Tracheal epithelial cell (primary cell): ENCODE results near the gene RPL19. TPM values are rescaled to one million over a fixed set of nuclear protein-coding genes. Genes with fewer than 3 reads are reported as not detected.

Source experiments
- total RNA-seq: library from RNA; depleted of rRNA; stranded (reverse); fragments of >200 nt; gene quantifications from 2 replicates; pipeline ENCODE4 v1.2.1, GENCODE V29; 2014

The RPL19 gene
- 2,255 and 2,684 TPM in 2 replicates for total RNA-seq

GRCh38 chr17:39200070-39200879 lies at the start of gene RPL19:
Gene RPL19, plus strand, starts transcription at chr17:39200283. Its CDS starts 62 bp downstream, at chr17:39200345.

GRCh38 chr17:39151150-39151942 lies 48.7 kb upstream of the RPL19 start, which contains the start of gene PLXDC1:
Gene PLXDC1, minus strand, starts transcription at chr17:39151637. Its CDS starts 200 bp downstream, at chr17:39151437.

GRCh38 chr17:39165841-39166349 lies 34.2 kb upstream of the RPL19 start, which contains the start of gene ARL5C:
Gene ARL5C, minus strand, starts transcription at chr17:39166161. Its CDS starts 401 bp downstream, at chr17:39165760.

GRCh38 chr17:39197380-39198185 lies 2.5 kb upstream of the RPL19 start, which contains the start of gene CACNB1:
Gene CACNB1, minus strand, starts transcription at chr17:39197669. Its CDS starts 174 bp downstream, at chr17:39197495.

GRCh38 chr17:39225308-39225958 lies 25.4 kb downstream of the RPL19 start, which contains the start of gene STAC2:
Gene STAC2, minus strand, starts transcription at chr17:39225945. Its CDS starts 443 bp downstream, at chr17:39225502.

Other genes with a start within 250 kb of the RPL19 start
- under 0.01 TPM in 1 of 2 replicates, not detected in the other for gene FBXO47, start 232.9 kb upstream of the RPL19 start, total RNA-seq
- 1.7 TPM in 1 of 2 replicates, not detected in the other for gene PLXDC1, start 48.6 kb upstream of the RPL19 start, total RNA-seq
- not detected in 2 replicates for gene ARL5C, start 34.1 kb upstream of the RPL19 start, total RNA-seq
- gene CACNB1, start 2.6 kb upstream of the RPL19 start, total RNA-seq: 1.7 and 6.7 TPM in 2 replicates
- under 0.01 TPM in 1 of 2 replicates, not detected in the other for gene STAC2, start 25.7 kb downstream of the RPL19 start, total RNA-seq
- gene FBXL20, start 201.3 kb downstream of the RPL19 start, total RNA-seq: 11.1 and 11.7 TPM in 2 replicates